HepG2 (cell line): ENCODE results near the gene H3-3A.
A peak's percentile ranks its signal among the peaks of the same experiment; 100 is the strongest.

ENCODE experiments used
- PRDM10 ChIP-seq: sonication (generic); formaldehyde crosslinking; IDR thresholded peaks from 2 replicates; pipeline ENCODE4 v1.4.0; 2020; ENCODE audit warnings: low read depth, missing genetic modification reagents
- TAF15 ChIP-seq: fragments of 200-400 bp; formaldehyde crosslinking; IDR thresholded peaks from one replicate; pipeline ENCODE4 v1.6.1; 2018; ENCODE audit warnings: mild to moderate bottlenecking, low read depth, low read length; ENCODE audit not compliant: poor library complexity, severe bottlenecking
- THAP11 ChIP-seq: IDR thresholded peaks from 2 replicates; pipeline ENCODE4 v1.6.1; 2016; ENCODE audit warnings: missing biosample characterization, missing genetic modification reagents
- ZNF207 ChIP-seq: fragments of 450-650 bp; IDR thresholded peaks from 2 replicates; pipeline ENCODE4 v1.6.1; 2016; ENCODE audit warnings: antibody characterized with exemption, borderline replicate concordance
- TF ChIP-seq, protein P1 (sequence below): sonication (generic); formaldehyde crosslinking; IDR thresholded peaks from 2 replicates; pipeline ENCODE4 v1.8.1; 2022; ENCODE audit warnings: mild to moderate bottlenecking, missing genetic modification reagents
- TF ChIP-seq, protein P2 (sequence below), 2 experiments: fragments of 450-650 bp in 1 of 2; sonication (generic) in 1 of 2; formaldehyde crosslinking; IDR thresholded peaks; 2 replicates each; pipeline versions ENCODE4 v1.5.0 to v1.8.0; 2020 to 2022; ENCODE audit warnings: mild to moderate bottlenecking in 1 of 2, missing genetic modification reagents in 1 of 2
- TF ChIP-seq, protein P3 (sequence below): sonication (generic); formaldehyde crosslinking; IDR thresholded peaks from 2 replicates; pipeline ENCODE4 v1.8.1; 2023; ENCODE audit warnings: missing genetic modification reagents, inconsistent platforms, borderline replicate concordance
- TF ChIP-seq, protein P4 (sequence below), 2 experiments: IDR thresholded peaks; 2 replicates each; pipeline ENCODE4 v1.6.1; 2011 to 2012; ENCODE audit warnings: low read length in 2 of 2, borderline replicate concordance in 1 of 2, low read depth in 1 of 2, mild to moderate bottlenecking in 1 of 2, moderate library complexity in 1 of 2

DNA sequence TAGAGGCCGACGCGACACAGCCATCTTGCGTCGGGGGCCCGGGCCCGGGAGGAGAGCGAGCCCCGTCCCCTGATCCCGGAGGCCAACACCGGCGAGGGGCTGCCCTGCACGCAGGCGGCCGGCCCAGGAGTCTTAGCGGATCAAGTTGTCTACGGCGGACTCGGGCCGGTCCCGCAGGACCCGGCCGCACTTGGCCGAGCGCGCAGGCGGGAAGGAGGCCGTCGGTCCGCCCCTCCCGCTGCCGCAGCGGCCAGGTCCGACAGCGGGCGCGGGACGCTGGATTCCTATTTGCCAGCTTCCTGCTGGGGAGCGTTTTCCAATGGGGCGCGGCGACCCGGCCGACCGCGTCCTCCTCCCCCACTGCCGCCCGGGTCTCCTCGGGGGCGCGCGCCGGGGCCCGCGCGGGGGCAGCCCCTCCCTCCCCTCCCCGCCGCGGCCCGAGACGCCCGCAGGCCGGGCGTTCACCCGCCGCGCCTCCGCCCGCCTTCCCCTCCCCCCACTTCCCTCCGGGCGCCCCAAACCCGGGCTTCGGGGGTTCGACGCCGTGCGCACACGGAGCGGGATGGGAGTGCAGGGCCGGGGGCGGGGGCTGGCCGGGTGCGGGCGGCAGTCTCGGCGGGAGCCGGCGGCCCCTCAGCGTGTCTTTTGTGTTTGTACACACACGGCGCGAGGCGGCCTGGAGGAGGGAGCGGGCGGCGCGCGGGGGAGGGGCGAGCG is 517 bp upstream of the H3-3A start:
- TF ChIP-seq ZNF207 (no peak), THAP11 (peak; percentile 47; the same call in 1 of the 2 replicates), PRDM10 (CRISPR knock-in tag) (no peak), TAF15 (no peak)
- TF ChIP-seq, protein P1, sequence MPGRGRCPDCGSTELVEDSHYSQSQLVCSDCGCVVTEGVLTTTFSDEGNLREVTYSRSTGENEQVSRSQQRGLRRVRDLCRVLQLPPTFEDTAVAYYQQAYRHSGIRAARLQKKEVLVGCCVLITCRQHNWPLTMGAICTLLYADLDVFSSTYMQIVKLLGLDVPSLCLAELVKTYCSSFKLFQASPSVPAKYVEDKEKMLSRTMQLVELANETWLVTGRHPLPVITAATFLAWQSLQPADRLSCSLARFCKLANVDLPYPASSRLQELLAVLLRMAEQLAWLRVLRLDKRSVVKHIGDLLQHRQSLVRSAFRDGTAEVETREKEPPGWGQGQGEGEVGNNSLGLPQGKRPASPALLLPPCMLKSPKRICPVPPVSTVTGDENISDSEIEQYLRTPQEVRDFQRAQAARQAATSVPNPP (CRISPR knock-in tag): no peak
- TF ChIP-seq, protein P2, sequence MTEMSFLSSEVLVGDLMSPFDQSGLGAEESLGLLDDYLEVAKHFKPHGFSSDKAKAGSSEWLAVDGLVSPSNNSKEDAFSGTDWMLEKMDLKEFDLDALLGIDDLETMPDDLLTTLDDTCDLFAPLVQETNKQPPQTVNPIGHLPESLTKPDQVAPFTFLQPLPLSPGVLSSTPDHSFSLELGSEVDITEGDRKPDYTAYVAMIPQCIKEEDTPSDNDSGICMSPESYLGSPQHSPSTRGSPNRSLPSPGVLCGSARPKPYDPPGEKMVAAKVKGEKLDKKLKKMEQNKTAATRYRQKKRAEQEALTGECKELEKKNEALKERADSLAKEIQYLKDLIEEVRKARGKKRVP (CRISPR knock-in tag; IDR thresholded peaks at IDR 0.05): no peak
- TF ChIP-seq, protein P3, sequence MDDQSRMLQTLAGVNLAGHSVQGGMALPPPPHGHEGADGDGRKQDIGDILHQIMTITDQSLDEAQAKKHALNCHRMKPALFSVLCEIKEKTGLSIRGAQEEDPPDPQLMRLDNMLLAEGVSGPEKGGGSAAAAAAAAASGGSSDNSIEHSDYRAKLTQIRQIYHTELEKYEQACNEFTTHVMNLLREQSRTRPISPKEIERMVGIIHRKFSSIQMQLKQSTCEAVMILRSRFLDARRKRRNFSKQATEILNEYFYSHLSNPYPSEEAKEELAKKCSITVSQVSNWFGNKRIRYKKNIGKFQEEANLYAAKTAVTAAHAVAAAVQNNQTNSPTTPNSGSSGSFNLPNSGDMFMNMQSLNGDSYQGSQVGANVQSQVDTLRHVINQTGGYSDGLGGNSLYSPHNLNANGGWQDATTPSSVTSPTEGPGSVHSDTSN (CRISPR knock-in tag): no peak
- TF ChIP-seq, protein P4, sequence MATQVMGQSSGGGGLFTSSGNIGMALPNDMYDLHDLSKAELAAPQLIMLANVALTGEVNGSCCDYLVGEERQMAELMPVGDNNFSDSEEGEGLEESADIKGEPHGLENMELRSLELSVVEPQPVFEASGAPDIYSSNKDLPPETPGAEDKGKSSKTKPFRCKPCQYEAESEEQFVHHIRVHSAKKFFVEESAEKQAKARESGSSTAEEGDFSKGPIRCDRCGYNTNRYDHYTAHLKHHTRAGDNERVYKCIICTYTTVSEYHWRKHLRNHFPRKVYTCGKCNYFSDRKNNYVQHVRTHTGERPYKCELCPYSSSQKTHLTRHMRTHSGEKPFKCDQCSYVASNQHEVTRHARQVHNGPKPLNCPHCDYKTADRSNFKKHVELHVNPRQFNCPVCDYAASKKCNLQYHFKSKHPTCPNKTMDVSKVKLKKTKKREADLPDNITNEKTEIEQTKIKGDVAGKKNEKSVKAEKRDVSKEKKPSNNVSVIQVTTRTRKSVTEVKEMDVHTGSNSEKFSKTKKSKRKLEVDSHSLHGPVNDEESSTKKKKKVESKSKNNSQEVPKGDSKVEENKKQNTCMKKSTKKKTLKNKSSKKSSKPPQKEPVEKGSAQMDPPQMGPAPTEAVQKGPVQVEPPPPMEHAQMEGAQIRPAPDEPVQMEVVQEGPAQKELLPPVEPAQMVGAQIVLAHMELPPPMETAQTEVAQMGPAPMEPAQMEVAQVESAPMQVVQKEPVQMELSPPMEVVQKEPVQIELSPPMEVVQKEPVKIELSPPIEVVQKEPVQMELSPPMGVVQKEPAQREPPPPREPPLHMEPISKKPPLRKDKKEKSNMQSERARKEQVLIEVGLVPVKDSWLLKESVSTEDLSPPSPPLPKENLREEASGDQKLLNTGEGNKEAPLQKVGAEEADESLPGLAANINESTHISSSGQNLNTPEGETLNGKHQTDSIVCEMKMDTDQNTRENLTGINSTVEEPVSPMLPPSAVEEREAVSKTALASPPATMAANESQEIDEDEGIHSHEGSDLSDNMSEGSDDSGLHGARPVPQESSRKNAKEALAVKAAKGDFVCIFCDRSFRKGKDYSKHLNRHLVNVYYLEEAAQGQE (IDR thresholded peaks at IDR 0.05; ENCODE audit: borderline replicate concordance in 1 of 2, low read depth in 1 of 2, low read length in 2 of 2): no peak
